Memory B cell (primary cell): ENCODE data around the gene ILDR1.
"Not testable (repeated sequence)": the region's sequence is repeated elsewhere in the genome, so short reads cannot be mapped to it uniquely, and the experiment has no call there.

ENCODE experiments used
- ATAC-seq: fragments of 150-1000 bp; cut with Tn5 transposase; 2 replicates; pipeline ENCODE4 v1.10.0; 2021; ENCODE audit warnings: low read depth, mild to moderate bottlenecking, moderate library complexity
- DNase-seq, 2 donors: peaks; one replicate each; pipeline ENCODE4 v3.0.0; 2022; ENCODE audit warnings: low spot score in 2 of 2
- H3K27ac Mint-ChIP-seq: one replicate; pipeline ENCODE4 v1.8.0; 2022; ENCODE audit warnings: mild to moderate bottlenecking, moderate library complexity, mixed read lengths
- H3K27me3 Mint-ChIP-seq: one replicate; pipeline ENCODE4 v1.8.0; 2022; ENCODE audit warnings: mixed read lengths
- H3K36me3 Mint-ChIP-seq: one replicate; pipeline ENCODE4 v1.8.0; 2022; ENCODE audit warnings: mild to moderate bottlenecking, mixed read lengths
- H3K4me1 Mint-ChIP-seq: one replicate; pipeline ENCODE4 v1.8.0; 2022; ENCODE audit warnings: mixed read lengths
- H3K4me3 Mint-ChIP-seq: one replicate; pipeline ENCODE4 v1.8.0; 2022; ENCODE audit warnings: mild to moderate bottlenecking, moderate library complexity, mixed read lengths
- H3K9me3 Mint-ChIP-seq: one replicate; pipeline ENCODE4 v1.8.0; 2022; ENCODE audit warnings: mixed read lengths

Gene ILDR1

GRCh38 chr3:121970047-121970446 is 52.0 kb downstream of the ILDR1 start:
- H3K36me3 Mint-ChIP-seq: peaks cover 22% of the 10 kb centered on the region
- no peaks in the 10 kb centered on the region for H3K4me1 Mint-ChIP-seq
- DNase-seq (no peak), ATAC-seq (no peak)
- no peak overlapping the region for H3K4me3 Mint-ChIP-seq
- H3K27me3 Mint-ChIP-seq: no peaks in the 10 kb centered on the region
- peaks cover 14% of the 10 kb centered on the region for H3K9me3 Mint-ChIP-seq
- peak overlapping the region; percentile 46 for H3K27ac Mint-ChIP-seq

- peaks cover 20% of the 10 kb centered on the region for H3K36me3 Mint-ChIP-seq
- ATAC-seq: no peak
- H3K4me1 Mint-ChIP-seq: no peaks in the 10 kb centered on the region
- no peaks in the 10 kb centered on the region for H3K27me3 Mint-ChIP-seq
- peaks cover 10% of the 10 kb centered on the region for H3K9me3 Mint-ChIP-seq
- H3K27ac Mint-ChIP-seq: peak overlapping the region; percentile 46
- DNase-seq: no peak
- no peak overlapping the region for H3K4me3 Mint-ChIP-seq
Observed at GRCh38 chr3:121969631-121970030, 52.4 kb downstream of the ILDR1 start.

GRCh38 chr3:121963608-121964007 is 58.4 kb downstream of the ILDR1 start:
- Mint-ChIP-seq H3K27ac (no peak overlapping the region), H3K4me3 (no peak overlapping the region), H3K36me3 (peaks cover 21% of the 10 kb centered on the region), H3K9me3 (peaks cover 14% of the 10 kb centered on the region), H3K27me3 (no peaks in the 10 kb centered on the region), H3K4me1 (no peaks in the 10 kb centered on the region)
- ATAC-seq (no peak), DNase-seq (no peak)

GRCh38 chr3:121962443-121962842 is 59.6 kb downstream of the ILDR1 start:
- H3K36me3 Mint-ChIP-seq: peaks cover 30% of the 10 kb centered on the region
- no peak overlapping the region for H3K4me3 Mint-ChIP-seq
- no peak for ATAC-seq
- no peak overlapping the region for H3K27ac Mint-ChIP-seq
- DNase-seq: no peak
- no peaks in the 10 kb centered on the region for H3K27me3 Mint-ChIP-seq
- H3K4me1 Mint-ChIP-seq: peaks cover 3% of the 10 kb centered on the region
- H3K9me3 Mint-ChIP-seq: peaks cover 14% of the 10 kb centered on the region

GRCh38 chr3:121961283-121961682 is 60.8 kb downstream of the ILDR1 start:
- DNase-seq (no peak), ATAC-seq (no peak)
- peaks cover 9% of the 10 kb centered on the region for H3K4me1 Mint-ChIP-seq
- H3K4me3 Mint-ChIP-seq: no peak overlapping the region
- H3K36me3 Mint-ChIP-seq: peaks cover 35% of the 10 kb centered on the region
- no peak overlapping the region for H3K27ac Mint-ChIP-seq
- H3K27me3 Mint-ChIP-seq: no peaks in the 10 kb centered on the region
- peaks cover 15% of the 10 kb centered on the region for H3K9me3 Mint-ChIP-seq

- peaks cover 34% of the 10 kb centered on the region for H3K36me3 Mint-ChIP-seq
- no peak for DNase-seq
- H3K4me1 Mint-ChIP-seq: peaks cover 9% of the 10 kb centered on the region
- no peak for ATAC-seq
- no peak overlapping the region for H3K4me3 Mint-ChIP-seq
- H3K27ac Mint-ChIP-seq: no peak overlapping the region
- H3K9me3 Mint-ChIP-seq: peaks cover 7% of the 10 kb centered on the region
- no peaks in the 10 kb centered on the region for H3K27me3 Mint-ChIP-seq
Observed at GRCh38 chr3:121958801-121959200, 63.2 kb downstream of the ILDR1 start.

GRCh38 chr3:121957674-121958415 is 64.2 kb downstream of the ILDR1 start:
- H3K4me3 Mint-ChIP-seq: no peak overlapping the region
- H3K4me1 Mint-ChIP-seq: peaks cover 9% of the 10 kb centered on the region
- DNase-seq: no peak
- H3K27ac Mint-ChIP-seq: no peak overlapping the region
- peaks cover 37% of the 10 kb centered on the region for H3K36me3 Mint-ChIP-seq
- H3K27me3 Mint-ChIP-seq: no peaks in the 10 kb centered on the region
- ATAC-seq: peak; percentile 58
- peaks cover 5% of the 10 kb centered on the region for H3K9me3 Mint-ChIP-seq

GRCh38 chr3:121956363-121956762 is 65.7 kb downstream of the ILDR1 start:
- no peaks in the 10 kb centered on the region for H3K27me3 Mint-ChIP-seq
- H3K4me3 Mint-ChIP-seq: no peak overlapping the region
- H3K27ac Mint-ChIP-seq: no peak overlapping the region
- H3K36me3 Mint-ChIP-seq: peaks cover 41% of the 10 kb centered on the region
- H3K9me3 Mint-ChIP-seq: peaks cover 6% of the 10 kb centered on the region
- peaks cover 9% of the 10 kb centered on the region for H3K4me1 Mint-ChIP-seq
- ATAC-seq (no peak), DNase-seq (no peak)

- ATAC-seq (no peak), DNase-seq (no peak)
- Mint-ChIP-seq H3K4me1 (no peaks in the 10 kb centered on the region), H3K9me3 (peaks cover 8% of the 10 kb centered on the region), H3K36me3 (peaks cover 32% of the 10 kb centered on the region), H3K4me3 (no peak overlapping the region), H3K27ac (no peak overlapping the region), H3K27me3 (no peaks in the 10 kb centered on the region)
Observed at GRCh38 chr3:121951291-121951919, 70.6 kb downstream of the ILDR1 start.

- H3K9me3 Mint-ChIP-seq: peaks cover 8% of the 10 kb centered on the region
- ATAC-seq (no peak), DNase-seq (no peak)
- no peaks in the 10 kb centered on the region for H3K27me3 Mint-ChIP-seq
- H3K36me3 Mint-ChIP-seq: peaks cover 21% of the 10 kb centered on the region
- H3K27ac Mint-ChIP-seq: no peak overlapping the region
- H3K4me1 Mint-ChIP-seq: no peaks in the 10 kb centered on the region
- no peak overlapping the region for H3K4me3 Mint-ChIP-seq
Observed at GRCh38 chr3:121948641-121949040, 73.4 kb downstream of the ILDR1 start.

GRCh38 chr3:121943431-121943830 is 78.6 kb downstream of the ILDR1 start:
- H3K9me3 Mint-ChIP-seq: no peaks in the 10 kb centered on the region
- peaks cover 23% of the 10 kb centered on the region for H3K36me3 Mint-ChIP-seq
- no peaks in the 10 kb centered on the region for H3K27me3 Mint-ChIP-seq
- no peaks in the 10 kb centered on the region for H3K4me1 Mint-ChIP-seq
- no peak for DNase-seq
- ATAC-seq: no peak
- no peak overlapping the region for H3K27ac Mint-ChIP-seq
- H3K4me3 Mint-ChIP-seq: no peak overlapping the region

- DNase-seq: no peak
- ATAC-seq: no peak
- no peaks in the 10 kb centered on the region for H3K27me3 Mint-ChIP-seq
- H3K27ac Mint-ChIP-seq: peak overlapping the region; percentile 39
- no peak overlapping the region for H3K4me3 Mint-ChIP-seq
- H3K36me3 Mint-ChIP-seq: peaks cover 24% of the 10 kb centered on the region
- no peaks in the 10 kb centered on the region for H3K9me3 Mint-ChIP-seq
- no peaks in the 10 kb centered on the region for H3K4me1 Mint-ChIP-seq
Observed at GRCh38 chr3:121942116-121942786, 79.8 kb downstream of the ILDR1 start.

GRCh38 chr3:121941592-121941991 is 80.5 kb downstream of the ILDR1 start:
- Mint-ChIP-seq H3K27me3 (no peaks in the 10 kb centered on the region), H3K4me1 (no peaks in the 10 kb centered on the region), H3K36me3 (peaks cover 24% of the 10 kb centered on the region), H3K9me3 (no peaks in the 10 kb centered on the region), H3K27ac (peak overlapping the region; percentile 39), H3K4me3 (no peak overlapping the region)
- no peak for ATAC-seq
- no peak for DNase-seq

- not testable (repeated sequence) for H3K4me3 Mint-ChIP-seq, H3K27me3 Mint-ChIP-seq, ATAC-seq, H3K9me3 Mint-ChIP-seq, DNase-seq, H3K27ac Mint-ChIP-seq, H3K4me1 Mint-ChIP-seq
- peaks cover 27% of the 10 kb centered on the region for H3K36me3 Mint-ChIP-seq
Observed at GRCh38 chr3:121938141-121938855, 83.7 kb downstream of the ILDR1 start.
